Stimulated activated CD4-positive, alpha-beta T cell treated with anti-CD3 and anti-CD28 coated beads, Interleukin-2, amount 100 ng/mL, for 24 hours (primary cell): ENCODE measurements around the gene TINCR.

ENCODE experiments used
- DNase-seq, 2 donors: peaks; one replicate each; pipeline ENCODE4 v3.0.0-alpha.2; 2020

The TINCR gene

GRCh38 chr19:5588906-5589676, 21.3 kb upstream of the TINCR start:
- DNase-seq, result no peak

GRCh38 chr19:5588441-5588840, 20.7 kb upstream of the TINCR start:
- no peak for DNase-seq

- no peak for DNase-seq
Measured at GRCh38 chr19:5587661-5588060, 19.9 kb upstream of the TINCR start.

- no peak for DNase-seq
Measured at GRCh38 chr19:5587071-5587455, 19.3 kb upstream of the TINCR start.

GRCh38 chr19:5586300-5587070, 18.7 kb upstream of the TINCR start:
- no peak for DNase-seq

GRCh38 chr19:5585461-5586299, 17.9 kb upstream of the TINCR start:
- peak; percentile 50 to 54 for DNase-seq

GRCh38 chr19:5580161-5580571, 12.4 kb upstream of the TINCR start:
- no peak for DNase-seq

GRCh38 chr19:5579697-5580096, 11.9 kb upstream of the TINCR start:
- no peak for DNase-seq

GRCh38 chr19:5579286-5579685, 11.5 kb upstream of the TINCR start:
- no peak for DNase-seq

GRCh38 chr19:5578097-5578846, 10.5 kb upstream of the TINCR start:
- peak; percentile 78 to 82 for DNase-seq

GRCh38 chr19:5575590-5575989, 7.8 kb upstream of the TINCR start:
- no peak for DNase-seq

- no peak for DNase-seq
Measured at GRCh38 chr19:5572556-5573286, 5.0 kb upstream of the TINCR start.

GRCh38 chr19:5571777-5572176, 4.0 kb upstream of the TINCR start:
- DNase-seq, result no peak

GRCh38 chr19:5567970-5568407, 236 bp upstream of the TINCR start:
- no peak for DNase-seq

GRCh38 chr19:5564930-5565329, 2.8 kb downstream of the TINCR start:
- DNase-seq, result no peak

- no peak for DNase-seq
Measured at GRCh38 chr19:5563935-5564612, 3.7 kb downstream of the TINCR start.

- DNase-seq, result no peak
Measured at GRCh38 chr19:5563008-5563431, 4.7 kb downstream of the TINCR start.

- no peak for DNase-seq
Measured at GRCh38 chr19:5562280-5562679, 5.5 kb downstream of the TINCR start.

GRCh38 chr19:5561559-5561958, 6.2 kb downstream of the TINCR start:
- DNase-seq, result no peak

GRCh38 chr19:5560156-5560555, 7.6 kb downstream of the TINCR start:
- no peak for DNase-seq

- no peak for DNase-seq
Measured at GRCh38 chr19:5559804-5560133, 8.0 kb downstream of the TINCR start.
